GM12891 (cell line): ENCODE results near the gene C2orf92.
A peak's percentile ranks its signal among the peaks of the same experiment; 100 is the strongest.
"Not testable (repeated sequence)": the region's sequence is repeated elsewhere in the genome, so short reads cannot be mapped to it uniquely, and the experiment has no call there.

Experiments
- DNase-seq: peaks from one replicate; pipeline ENCODE4 v3.0.0; 2011; ENCODE audit warnings: low spot score; ENCODE audit not compliant: insufficient read length
- FAIRE-seq: peaks from 2 replicates; lab custom pipeline; 2011; peaks lifted over from hg19 to GRCh38; lab: Jason Lieb, UNC
- PAX5 ChIP-seq: IDR thresholded peaks from 2 replicates; pipeline ENCODE4 v1.6.1; 2011; ENCODE audit warnings: low read length, moderate library complexity, mild to moderate bottlenecking; ENCODE audit not compliant: insufficient read depth, severe bottlenecking
- POLR2A ChIP-seq: IDR thresholded peaks from 2 replicates; pipeline ENCODE4 v1.6.1; 2011; ENCODE audit warnings: low read depth, low read length, control low read depth
- POLR2AphosphoS5 ChIP-seq: IDR thresholded peaks from 2 replicates; pipeline ENCODE4 v1.6.1; 2011; ENCODE audit warnings: low read depth, low read length, control low read depth
- POU2F2 ChIP-seq: IDR thresholded peaks from 2 replicates; pipeline ENCODE4 v1.6.1; 2011; ENCODE audit warnings: low read depth, mild to moderate bottlenecking, control low read depth, low read length, moderate library complexity
- SPI1 ChIP-seq: IDR thresholded peaks from 2 replicates; pipeline ENCODE4 v1.6.1; 2011; ENCODE audit warnings: low read depth, low read length, control low read depth
- TAF1 ChIP-seq: IDR thresholded peaks from 2 replicates; pipeline ENCODE4 v1.6.1; 2011; ENCODE audit warnings: low read depth, low read length, control low read depth

The C2orf92 gene

DNA sequence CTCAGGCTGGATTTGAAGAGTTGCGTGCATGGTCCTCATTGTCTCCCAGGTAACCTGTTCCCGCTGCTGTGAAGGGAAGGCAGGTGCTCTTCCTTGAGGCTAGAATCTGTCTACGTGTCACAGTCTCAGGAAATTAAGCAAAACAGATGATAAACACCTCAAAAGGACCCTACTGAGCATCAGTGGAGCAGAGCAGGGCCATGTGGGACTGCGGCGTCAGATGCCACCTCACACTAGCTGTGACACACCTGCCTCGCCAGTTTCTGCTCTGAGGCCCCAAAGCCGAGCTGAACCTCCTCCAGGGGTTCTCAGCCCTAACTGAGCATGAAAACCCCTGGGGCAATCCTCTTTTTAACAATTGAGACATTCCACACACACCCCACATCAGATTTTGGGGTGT lies 2.0 kb downstream of the C2orf92 start:
- TF ChIP-seq POLR2AphosphoS5 (no peak), PAX5 (no peak)
- FAIRE-seq (no peak), DNase-seq (no peak)

DNA sequence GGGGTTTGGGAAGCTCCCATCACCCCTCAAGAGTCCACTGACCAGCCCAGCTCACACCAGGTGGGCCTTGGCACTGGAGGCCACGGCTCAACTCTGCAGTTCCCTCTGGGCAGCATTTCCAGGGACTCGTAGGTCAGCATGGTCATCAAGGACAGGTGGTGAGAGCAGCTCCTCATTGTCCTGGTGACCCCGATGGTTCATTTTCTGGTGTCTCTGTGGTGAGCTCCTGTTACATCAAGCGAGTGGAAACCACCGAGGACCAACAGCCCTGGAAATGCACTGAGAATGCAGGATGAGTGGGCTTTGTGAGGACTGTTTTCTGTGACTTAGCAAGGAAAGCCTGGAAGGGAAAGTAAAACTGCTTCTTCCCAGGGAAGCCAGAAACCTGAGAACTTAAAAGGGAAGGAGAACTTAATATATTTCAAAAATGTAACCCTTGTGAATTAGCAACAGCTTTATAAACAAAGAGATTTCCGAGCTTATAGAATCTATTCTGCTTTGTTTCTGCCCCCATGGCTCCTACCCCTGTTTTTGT lies 3.2 kb downstream of the C2orf92 start:
- FAIRE-seq: peak; percentile 47
- DNase-seq: not testable (repeated sequence)

DNA sequence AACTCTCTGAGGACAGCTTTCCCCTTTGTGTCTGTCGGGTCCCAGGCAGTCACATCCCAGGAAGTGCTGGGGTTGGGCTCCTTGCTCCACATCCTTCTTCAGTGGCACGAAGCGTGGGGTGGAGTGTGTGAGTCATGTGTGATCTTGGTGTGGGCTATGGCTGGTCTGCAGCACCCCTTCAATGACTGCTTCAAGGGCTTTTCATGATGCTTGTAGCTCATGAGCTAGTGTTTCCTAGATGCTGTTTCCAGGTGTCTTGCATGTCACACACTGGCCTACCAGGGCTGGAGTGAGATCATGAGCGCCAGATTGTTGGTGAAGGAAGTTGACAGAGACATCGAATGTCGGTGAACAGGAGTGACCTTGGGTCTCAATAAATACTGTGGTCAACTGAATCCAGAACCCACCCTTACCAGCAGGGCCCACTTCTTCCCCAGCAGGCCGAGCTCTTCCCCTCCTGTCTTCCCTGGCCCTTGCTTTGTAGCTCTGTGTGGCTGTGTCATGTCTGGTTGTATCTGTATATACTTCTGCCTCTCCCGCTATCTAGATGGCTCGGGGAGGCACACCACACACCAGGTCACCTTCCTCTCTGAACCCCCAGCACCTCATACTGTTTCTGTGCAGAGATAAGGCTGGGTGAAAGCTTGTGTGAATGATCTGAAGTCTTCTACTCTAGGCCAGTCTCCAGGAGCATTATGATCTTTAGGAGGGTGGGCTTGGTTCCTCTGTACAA lies 3.8 kb downstream of the C2orf92 start:
- DNase-seq (no peak), FAIRE-seq (no peak)
- TF ChIP-seq POLR2A: no peak
- TF ChIP-seq TAF1: no peak
- TF ChIP-seq POLR2AphosphoS5: no peak

DNA sequence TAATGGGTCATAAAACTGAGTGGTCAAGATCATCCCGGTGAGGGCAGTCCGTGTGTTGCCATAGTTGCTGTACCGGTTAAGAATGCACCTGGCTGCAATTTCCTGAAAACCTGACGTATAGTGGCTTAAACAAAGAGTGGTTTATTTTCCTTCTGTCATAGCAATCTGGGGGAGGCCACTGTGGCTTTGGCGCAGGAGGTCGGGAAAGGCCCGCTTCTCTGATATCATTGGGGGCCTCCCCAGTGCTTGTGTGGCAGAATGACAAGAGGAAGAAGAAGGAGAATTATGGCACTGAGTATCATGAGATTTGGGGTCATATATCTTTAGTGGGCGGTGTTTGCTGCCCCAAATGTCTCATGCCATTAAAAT lies 4.4 kb downstream of the C2orf92 start:
- FAIRE-seq: peak; percentile 13
- DNase-seq: no peak

DNA sequence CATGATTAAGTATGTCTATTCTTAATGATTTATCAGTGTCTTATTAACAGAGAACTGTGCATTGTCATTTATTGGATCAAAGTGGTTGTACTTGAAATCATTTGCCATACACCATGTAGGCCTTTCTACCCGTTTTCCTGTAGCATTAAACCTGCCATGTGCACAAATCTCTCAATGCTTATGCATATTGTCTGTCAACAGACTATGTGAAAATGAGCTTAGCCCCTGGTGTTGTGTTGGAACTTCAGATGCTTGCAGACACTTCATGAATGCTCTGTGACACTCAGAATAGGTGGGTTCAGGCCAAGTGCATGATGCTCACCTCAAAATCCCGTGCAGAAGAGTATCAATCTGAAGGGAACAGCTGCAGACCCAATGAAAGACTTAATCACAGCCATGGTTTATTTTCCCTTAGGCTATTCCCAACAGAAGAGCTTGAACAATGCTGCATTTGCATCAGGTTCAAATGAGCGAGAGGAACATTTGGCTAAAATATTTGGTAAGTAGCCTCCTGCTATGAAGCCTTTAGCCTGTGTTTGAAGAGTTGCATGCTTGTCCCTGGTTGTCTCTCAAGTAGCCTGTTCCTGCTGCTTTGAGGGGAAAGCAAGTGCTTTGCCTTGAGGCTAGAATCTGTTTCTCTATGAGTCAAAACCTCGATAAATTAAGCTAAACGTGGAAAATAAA lies 6.1 kb downstream of the C2orf92 start:
- FAIRE-seq: no peak
- DNase-seq: no peak
- no peak for TF ChIP-seq SPI1
- TF ChIP-seq POU2F2: no peak
- TF ChIP-seq POLR2AphosphoS5: no peak
- no peak for TF ChIP-seq PAX5
- no peak for TF ChIP-seq TAF1
- no peak for TF ChIP-seq POLR2A

More for the DNA sequence above, 4.4 kb downstream of the C2orf92 start:
- TF ChIP-seq POLR2A (no peak), PAX5 (no peak), TAF1 (no peak), POLR2AphosphoS5 (no peak), POU2F2 (peak; percentile 55; the same call in 1 of the 2 replicates)

DNA sequence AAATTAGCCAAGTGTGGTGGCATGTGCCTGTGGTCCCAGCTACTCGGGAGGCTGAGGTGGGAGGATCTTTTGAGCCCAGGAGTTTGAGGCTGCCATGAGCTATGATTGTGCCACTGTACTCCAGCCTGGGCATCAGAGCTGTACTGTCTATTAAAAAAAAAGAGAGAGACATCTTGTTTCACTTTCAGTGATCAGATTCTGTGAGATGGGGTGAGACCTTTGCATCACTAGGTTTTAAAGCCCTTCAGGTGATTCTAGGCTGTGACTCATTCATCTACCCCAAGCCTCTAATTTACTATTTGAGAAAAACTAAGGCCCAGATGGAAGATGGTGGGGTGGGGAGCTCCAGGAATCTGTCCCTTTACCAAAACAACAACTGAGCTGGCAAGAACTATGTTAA lies 7.1 kb downstream of the C2orf92 start:
- no peak for DNase-seq
- FAIRE-seq: no peak
- TF ChIP-seq POLR2A: no peak
- no peak for TF ChIP-seq PAX5

DNA sequence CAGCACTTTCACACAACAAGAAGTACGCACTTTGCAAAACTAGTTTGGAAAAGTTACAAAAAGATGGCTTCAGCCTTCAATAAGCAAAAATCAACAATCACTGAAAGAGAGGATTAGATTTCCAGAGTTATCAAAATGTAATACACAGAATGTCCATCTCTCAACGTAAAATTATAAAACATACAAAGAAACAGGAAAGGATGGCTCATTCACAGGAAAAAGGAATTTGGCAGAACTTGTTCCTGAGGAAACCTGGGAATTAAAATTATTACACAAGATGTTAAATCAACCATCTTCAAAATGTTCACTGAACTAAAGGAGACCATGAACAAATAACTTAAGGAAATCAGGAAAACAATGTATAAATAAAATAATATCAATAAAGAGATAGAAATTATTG lies 8.0 kb downstream of the C2orf92 start:
- no peak for TF ChIP-seq POU2F2
- no peak for TF ChIP-seq PAX5
- no peak for TF ChIP-seq TAF1
- no peak for TF ChIP-seq POLR2A
- no peak for TF ChIP-seq SPI1
- TF ChIP-seq POLR2AphosphoS5: no peak
- no peak for DNase-seq
- FAIRE-seq: no peak

DNA sequence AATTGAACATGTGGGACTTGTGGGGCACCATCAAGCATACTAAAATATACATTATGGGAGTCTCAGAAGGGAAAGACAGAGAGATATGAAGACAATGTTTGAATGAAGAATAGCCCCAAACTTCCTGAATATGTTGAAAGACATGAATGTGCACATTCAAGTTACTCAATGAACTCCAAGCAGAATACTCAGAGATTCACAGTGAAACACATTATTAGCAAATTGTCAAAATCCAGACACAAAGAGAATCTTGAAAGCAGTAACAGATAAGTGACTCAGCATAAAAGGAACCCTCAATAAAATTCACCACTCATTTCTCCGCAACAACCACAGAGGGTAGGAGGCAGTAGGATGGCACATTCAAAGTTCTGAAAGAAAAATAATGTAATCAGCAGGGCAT lies 8.8 kb downstream of the C2orf92 start:
- DNase-seq: no peak
- FAIRE-seq: no peak
- TF ChIP-seq PAX5: no peak
- no peak for TF ChIP-seq TAF1
- TF ChIP-seq POLR2AphosphoS5: no peak
- TF ChIP-seq POLR2A: no peak
- no peak for TF ChIP-seq POU2F2
- TF ChIP-seq SPI1: no peak

DNA sequence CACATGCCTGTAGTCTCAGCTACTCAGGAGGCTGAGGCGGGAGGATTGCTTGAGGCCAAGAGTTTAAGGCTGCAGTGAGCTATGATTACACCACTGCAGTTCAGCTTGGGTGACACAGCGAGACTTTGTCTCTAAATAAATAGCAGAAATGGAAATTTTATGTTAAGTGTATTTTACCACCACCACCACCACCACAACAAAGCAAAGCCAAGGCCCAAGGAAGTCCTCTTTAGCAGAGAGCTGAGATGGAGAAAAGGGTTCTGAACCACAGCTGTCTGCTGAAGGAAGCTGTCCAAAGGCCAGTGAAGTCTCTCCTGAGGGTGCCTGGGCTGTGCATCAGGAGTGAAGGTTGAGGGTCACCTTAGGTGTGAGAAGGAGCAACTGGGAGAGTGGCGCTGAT lies 17.7 kb downstream of the C2orf92 start:
- DNase-seq, FAIRE-seq: not testable (repeated sequence)

DNA sequence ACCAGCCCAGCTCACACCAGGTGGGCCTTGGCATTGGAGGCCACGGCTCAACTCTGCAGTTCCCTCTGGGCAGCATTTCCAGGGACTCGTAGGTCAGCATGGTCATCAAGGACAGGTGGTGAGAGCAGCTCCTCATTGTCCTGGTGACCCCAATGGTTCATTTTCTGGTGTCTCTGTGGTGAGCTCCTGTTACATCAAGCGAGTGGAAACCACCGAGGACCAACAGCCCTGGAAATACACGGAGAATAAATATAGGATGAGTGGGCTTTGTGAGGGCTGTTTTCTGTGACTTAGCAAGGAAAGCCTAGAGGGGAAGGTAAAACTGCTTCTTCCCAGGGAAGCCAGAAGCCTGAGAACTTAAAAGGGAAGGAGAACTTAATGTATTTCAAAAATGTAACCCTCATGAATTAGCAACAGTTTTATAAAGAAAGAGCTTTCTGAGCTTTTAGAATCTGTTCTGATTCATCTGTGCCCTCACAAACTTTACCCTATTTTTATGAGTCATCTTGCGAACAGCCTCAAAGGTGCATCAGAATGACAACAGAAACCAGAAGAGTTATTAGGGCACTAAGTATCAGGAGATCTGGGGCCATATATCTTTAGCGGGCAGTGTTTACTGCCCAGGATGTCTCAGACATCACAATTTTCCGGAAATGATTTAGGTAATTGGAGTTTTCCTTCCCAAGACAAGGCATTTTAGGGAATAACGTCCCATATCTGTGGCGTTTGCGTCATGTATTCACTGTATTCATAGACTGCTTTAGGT lies 18.7 kb downstream of the C2orf92 start:
- TF ChIP-seq POLR2AphosphoS5: no peak
- TF ChIP-seq POU2F2: no peak
- no peak for TF ChIP-seq SPI1
- TF ChIP-seq POLR2A: no peak
- TF ChIP-seq PAX5: no peak
- TF ChIP-seq TAF1: no peak
- FAIRE-seq: no peak
- no peak for DNase-seq

DNA sequence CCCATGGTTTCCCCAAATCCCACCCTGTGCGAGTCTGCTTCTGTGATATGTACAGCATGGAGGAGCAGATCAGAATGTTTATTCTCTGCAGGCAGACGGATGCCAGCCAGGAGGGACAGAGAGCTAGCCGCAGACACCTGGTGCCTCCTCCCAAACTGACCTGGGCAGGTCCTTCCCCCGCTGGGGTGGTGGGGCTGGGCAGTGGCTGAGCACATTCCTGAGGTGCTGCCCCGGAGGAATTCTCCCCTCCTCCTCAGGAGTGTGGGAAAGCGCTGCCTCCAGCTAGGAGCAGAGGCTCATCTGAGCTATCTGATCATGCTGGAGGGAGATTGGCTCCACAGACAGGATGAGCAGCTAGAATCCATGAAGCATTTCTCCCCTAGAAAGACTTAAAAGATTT lies 21.7 kb downstream of the C2orf92 start:
- DNase-seq: no peak
- no peak for FAIRE-seq
- TF ChIP-seq SPI1: no peak
